Muscle of back (tissue), 11 donors: ENCODE data around the gene TUBGCP3. TPM values are rescaled to one million over a fixed set of nuclear protein-coding genes. Genes with fewer than 3 reads are reported as not detected.

Experiments used
- DNase-seq, 3 donors: peaks; one replicate each; pipeline versions ENCODE4 v3.0.0 to v3.0.0-alpha.2; 2013
- polyA plus RNA-seq, 10 donors: library from polyadenylated mRNA; unstranded; fragments of 120-200 nt; gene quantifications; one replicate each; pipeline ENCODE4 v1.2.1, GENCODE V29; 2013; ENCODE audit not compliant: insufficient read length in 10 of 10

The TUBGCP3 gene
- polyA plus RNA-seq, 10 donors, result 13.2 to 21.0 (median 18.9) TPM

GRCh38 chr13:112443191-112443994, 144.6 kb downstream of the TUBGCP3 start:
- no peak for DNase-seq

GRCh38 chr13:112442483-112443090, 145.4 kb downstream of the TUBGCP3 start:
- DNase-seq, result no peak

GRCh38 chr13:112441779-112442310, 146.1 kb downstream of the TUBGCP3 start:
- no peak for DNase-seq

GRCh38 chr13:112441226-112441625, 146.7 kb downstream of the TUBGCP3 start:
- no peak for DNase-seq

DNA sequence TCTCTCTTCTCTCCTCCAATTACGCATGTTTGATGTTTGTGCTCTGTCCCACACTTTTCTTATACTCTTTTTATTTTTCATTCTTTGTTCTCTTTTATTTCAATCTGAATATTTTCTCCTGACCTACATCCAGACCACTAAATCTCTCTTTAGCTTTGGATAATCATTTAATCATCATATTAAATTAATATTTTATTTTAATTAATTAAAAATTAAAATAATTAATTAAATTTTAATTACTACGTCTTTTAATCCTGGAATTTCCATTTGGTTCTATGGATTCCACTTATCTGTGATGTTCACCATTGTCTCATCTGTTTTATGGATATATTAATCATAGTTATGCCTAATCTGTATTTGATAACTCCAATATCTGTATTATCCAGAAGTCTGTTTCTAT, 149.4 kb downstream of the TUBGCP3 start:
- no peak for DNase-seq

DNA sequence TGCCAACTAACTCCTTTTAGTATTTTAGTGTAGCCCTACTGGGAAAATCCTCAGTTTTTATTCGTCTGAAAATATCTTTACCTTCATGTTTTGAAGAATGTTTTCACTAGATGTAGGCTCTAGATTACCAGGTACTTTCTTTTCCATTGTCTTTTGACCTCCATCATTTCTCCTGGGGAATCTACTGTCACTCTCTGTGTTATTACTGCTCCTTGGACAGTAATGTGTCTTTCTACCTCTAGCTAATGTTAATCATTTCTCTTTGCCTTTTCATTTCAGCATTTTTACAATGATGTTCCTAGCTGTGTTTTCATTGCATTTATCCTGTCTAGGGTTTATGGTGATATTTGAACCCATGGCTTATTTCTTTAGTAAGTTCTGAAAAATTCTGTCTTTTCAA, 149.9 kb downstream of the TUBGCP3 start:
- DNase-seq, result no peak

DNA sequence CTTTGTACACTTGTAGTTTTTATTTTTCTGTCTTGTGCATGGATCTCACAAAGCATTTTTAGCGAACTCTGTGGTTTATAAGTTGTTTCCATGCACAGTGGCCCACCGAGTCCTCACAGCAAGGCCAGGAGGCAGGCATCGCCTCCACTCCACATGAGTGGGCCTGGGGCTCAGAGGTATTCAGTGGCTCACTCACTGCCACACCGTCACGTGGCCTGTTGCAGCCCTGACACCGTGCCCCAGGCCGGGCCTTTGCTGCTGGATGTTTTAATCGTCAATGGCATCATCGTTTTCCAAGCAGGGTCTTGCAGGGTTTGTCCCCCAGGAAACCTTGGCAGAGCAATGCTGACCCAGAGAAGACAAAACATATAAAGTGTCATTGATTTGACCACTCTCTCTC, 152.0 kb downstream of the TUBGCP3 start:
- DNase-seq, result no peak

Other genes with a start within 250 kb of the TUBGCP3 start
- not detected for gene SPACA7, start 211.8 kb downstream of the TUBGCP3 start, polyA plus RNA-seq
- gene ATP11A, start 101.9 kb upstream of the TUBGCP3 start, polyA plus RNA-seq, result 10 to 100 TPM; 16.7 to 26.2 (median 21.4) TPM